ENCODE results near the gene VPS35L.

Gene VPS35L

GRCh38 chr16:19555186-19555937 lies at the start of gene VPS35L:
Gene VPS35L, plus strand, starts transcription at chr16:19555703. Its CDS starts 27 bp downstream, at chr16:19555730.
- peak; percentile 99 for DNase-seq

GRCh38 chr16:19506965-19507364 lies 48.5 kb upstream of the VPS35L start:
- no peak for DNase-seq

- no peak for DNase-seq
These were observed 47.6 kb upstream of the VPS35L start for GRCh38 chr16:19507867-19508266.

- DNase-seq, result no peak
These were observed 43.2 kb upstream of the VPS35L start for GRCh38 chr16:19512297-19512696.

GRCh38 chr16:19513377-19514053 lies 42.0 kb upstream of the VPS35L start:
- no peak for DNase-seq

- no peak for DNase-seq
These were observed 39.7 kb upstream of the VPS35L start for GRCh38 chr16:19515757-19516156.

- no peak for DNase-seq
These were observed 37.9 kb upstream of the VPS35L start for GRCh38 chr16:19517424-19518089.

GRCh38 chr16:19518388-19518787 lies 37.1 kb upstream of the VPS35L start:
- DNase-seq, result no peak

GRCh38 chr16:19520861-19521331 lies 34.6 kb upstream of the VPS35L start:
- DNase-seq, result peak; percentile 39

- peak; percentile 98 for DNase-seq
These were observed 33.8 kb upstream of the VPS35L start, which contains the start of gene GDE1 for GRCh38 chr16:19521471-19522396. Gene GDE1, minus strand, starts transcription at chr16:19522098. Its CDS starts 134 bp downstream, at chr16:19521964.

- no peak for DNase-seq
These were observed 33.1 kb upstream of the VPS35L start for GRCh38 chr16:19522397-19522732.

GRCh38 chr16:19522760-19523159 lies 32.7 kb upstream of the VPS35L start:
- no peak for DNase-seq

GRCh38 chr16:19523184-19523558 lies 32.3 kb upstream of the VPS35L start:
- DNase-seq, result no peak

GRCh38 chr16:19523559-19524355 lies 31.7 kb upstream of the VPS35L start, which contains the start of gene CCP110:
Gene CCP110, plus strand, starts transcription at chr16:19523942. Its CDS starts 3,940 bp downstream, at chr16:19527882.
- peak; percentile 98 for DNase-seq

- DNase-seq, result no peak
These were observed 31.2 kb upstream of the VPS35L start for GRCh38 chr16:19524356-19524615.

- DNase-seq, result peak; percentile 70
These were observed 30.7 kb upstream of the VPS35L start for GRCh38 chr16:19524616-19525384.

GRCh38 chr16:19525385-19525723 lies 30.1 kb upstream of the VPS35L start:
- DNase-seq, result no peak

GRCh38 chr16:19527161-19527560 lies 28.3 kb upstream of the VPS35L start:
- DNase-seq, result no peak

GRCh38 chr16:19528666-19529065 lies 26.8 kb upstream of the VPS35L start:
- no peak for DNase-seq

- no peak for DNase-seq
These were observed 22.9 kb upstream of the VPS35L start for GRCh38 chr16:19532601-19533000.
